Measurements from ENCODE around the gene ISYNA1.

- no peak for TF ChIP-seq CTCF (IDR thresholded peaks at IDR 0.05 in 8 of 11, conservative IDR thresholded peaks at IDR 0.05 in 3 of 11)
- TF ChIP-seq POLR2A (IDR thresholded peaks at IDR 0.05) = no peak
Observed at GRCh38 chr19:18439910-18440237, 1.9 kb upstream of the ISYNA1 start.
